Skeletal muscle tissue (tissue), 4 donors: ENCODE measurements around the gene ST6GALNAC3. TPM values are rescaled to one million over a fixed set of nuclear protein-coding genes. Genes with fewer than 3 reads are reported as not detected.

Experiments used
- H3K27ac ChIP-seq: one replicate; pipeline ENCODE4 v1.7.0; 2013; ENCODE audit warnings: mild to moderate bottlenecking, low read depth, low read length, inconsistent platforms
- H3K27me3 ChIP-seq, 3 donors: one replicate each; pipeline ENCODE4 v1.7.0; 2013; ENCODE audit warnings: low read length in 3 of 3; ENCODE audit not compliant: control insufficient read depth in 3 of 3, insufficient read depth in 3 of 3
- H3K36me3 ChIP-seq, 3 donors: one replicate each; pipeline ENCODE4 v1.7.0; 2013; ENCODE audit warnings: low read length in 3 of 3; ENCODE audit not compliant: control insufficient read depth in 3 of 3, insufficient read depth in 3 of 3
- H3K4me1 ChIP-seq, 3 donors: one replicate each; pipeline ENCODE4 v1.7.0; 2013; ENCODE audit warnings: low read length in 3 of 3, mild to moderate bottlenecking in 3 of 3; ENCODE audit not compliant: control insufficient read depth in 3 of 3, insufficient read depth in 3 of 3
- H3K4me3 ChIP-seq, 3 donors: one replicate each; pipeline ENCODE4 v1.7.0; 2013; ENCODE audit warnings: low read length in 3 of 3
- H3K9ac ChIP-seq, 3 donors: one replicate each; pipeline ENCODE4 v1.7.0; 2013; ENCODE audit warnings: low read length in 3 of 3, mild to moderate bottlenecking in 3 of 3, moderate library complexity in 2 of 3, low read depth in 1 of 3
- H3K9me3 ChIP-seq, 3 donors: one replicate each; pipeline ENCODE4 v1.7.0; 2013; ENCODE audit warnings: low read length in 3 of 3; ENCODE audit not compliant: control insufficient read depth in 3 of 3
- total RNA-seq: library from RNA; depleted of rRNA; stranded (reverse); fragments of >200 nt; gene quantifications from one replicate; pipeline ENCODE4 v1.2.3, GENCODE V29; 2014
- donor health status: Osteomylitis.

The ST6GALNAC3 gene
- total RNA-seq, 1 donor from 2014 or later: 3.7 TPM

- H3K27ac ChIP-seq: no peak overlapping the region
- no peaks in the 10 kb centered on the region for H3K36me3 ChIP-seq
- no peaks in the 10 kb centered on the region for H3K27me3 ChIP-seq
- no peak overlapping the region for H3K4me3 ChIP-seq
- H3K4me1 ChIP-seq: no peaks in the 10 kb centered on the region
- no peak overlapping the region for H3K9ac ChIP-seq
- H3K9me3 ChIP-seq: no peaks in the 10 kb centered on the region
These were observed 188.1 kb downstream of the ST6GALNAC3 start for GRCh38 chr1:76262601-76263000.

- no peaks in the 10 kb centered on the region for H3K9me3 ChIP-seq
- H3K27ac ChIP-seq: no peak overlapping the region
- H3K27me3 ChIP-seq: no peaks in the 10 kb centered on the region
- no peak overlapping the region for H3K4me3 ChIP-seq
- peaks cover 2 to 15% (median 3%) of the 10 kb centered on the region in 3 donors for H3K4me1 ChIP-seq
- no peaks in the 10 kb centered on the region for H3K36me3 ChIP-seq
- no peak overlapping the region for H3K9ac ChIP-seq
These were observed 190.1 kb downstream of the ST6GALNAC3 start for GRCh38 chr1:76264642-76265041.

- no peak overlapping the region for H3K4me3 ChIP-seq
- no peaks in the 10 kb centered on the region for H3K27me3 ChIP-seq
- no peaks in the 10 kb centered on the region for H3K9me3 ChIP-seq
- no peaks in the 10 kb centered on the region for H3K36me3 ChIP-seq
- H3K9ac ChIP-seq: no peak overlapping the region
- peaks cover 2 to 17% (median 3%) of the 10 kb centered on the region in 3 donors for H3K4me1 ChIP-seq
- H3K27ac ChIP-seq: no peak overlapping the region
These were observed 192.2 kb downstream of the ST6GALNAC3 start for GRCh38 chr1:76266762-76267161.

- H3K27me3 ChIP-seq: no peaks in the 10 kb centered on the region
- H3K36me3 ChIP-seq: no peaks in the 10 kb centered on the region
- H3K9ac ChIP-seq: no peak overlapping the region
- no peak overlapping the region for H3K27ac ChIP-seq
- no peak overlapping the region for H3K4me3 ChIP-seq
- H3K4me1 ChIP-seq: peaks cover 2 to 17% (median 3%) of the 10 kb centered on the region in 3 donors
- H3K9me3 ChIP-seq: no peaks in the 10 kb centered on the region
These were observed 193.1 kb downstream of the ST6GALNAC3 start for GRCh38 chr1:76267631-76268030.

- Histone ChIP-seq H3K36me3 (no peaks in the 10 kb centered on the region), H3K9ac (no peak overlapping the region), H3K4me1 (peaks cover 2 to 17% (median 3%) of the 10 kb centered on the region in 3 donors), H3K27me3 (no peaks in the 10 kb centered on the region), H3K4me3 (no peak overlapping the region), H3K9me3 (no peaks in the 10 kb centered on the region), H3K27ac (no peak overlapping the region)
These were observed 193.8 kb downstream of the ST6GALNAC3 start for GRCh38 chr1:76268341-76268740.

- Histone ChIP-seq H3K27me3 (no peaks in the 10 kb centered on the region), H3K4me3 (no peak overlapping the region), H3K27ac (no peak overlapping the region), H3K36me3 (no peaks in the 10 kb centered on the region), H3K4me1 (peaks cover 2 to 17% (median 3%) of the 10 kb centered on the region in 3 donors), H3K9ac (no peak overlapping the region), H3K9me3 (no peaks in the 10 kb centered on the region)
These were observed 194.6 kb downstream of the ST6GALNAC3 start for GRCh38 chr1:76269155-76269554.

- no peak overlapping the region for H3K4me3 ChIP-seq
These were observed 199.8 kb downstream of the ST6GALNAC3 start for GRCh38 chr1:76274302-76274701.

GRCh38 chr1:76274718-76275117, 200.2 kb downstream of the ST6GALNAC3 start:
- Histone ChIP-seq H3K4me3 (no peak overlapping the region), H3K4me1 (peaks cover 0 to 1% (median 0%) of the 10 kb centered on the region in 3 donors), H3K9ac (no peak overlapping the region), H3K36me3 (no peaks in the 10 kb centered on the region), H3K27me3 (no peaks in the 10 kb centered on the region), H3K9me3 (no peaks in the 10 kb centered on the region), H3K27ac (no peak overlapping the region)

More at GRCh38 chr1:76274302-76274701, 199.8 kb downstream of the ST6GALNAC3 start:
- Histone ChIP-seq H3K27me3 (no peaks in the 10 kb centered on the region), H3K9ac (no peak overlapping the region), H3K27ac (no peak overlapping the region), H3K36me3 (no peaks in the 10 kb centered on the region), H3K9me3 (no peaks in the 10 kb centered on the region), H3K4me1 (peaks cover 0 to 5% (median 0%) of the 10 kb centered on the region in 3 donors)

GRCh38 chr1:76278711-76279100, 204.2 kb downstream of the ST6GALNAC3 start:
- Histone ChIP-seq H3K9me3 (no peaks in the 10 kb centered on the region), H3K9ac (no peak overlapping the region), H3K4me3 (no peak overlapping the region), H3K36me3 (no peaks in the 10 kb centered on the region), H3K27ac (no peak overlapping the region), H3K27me3 (no peaks in the 10 kb centered on the region), H3K4me1 (peaks cover 0 to 3% (median 0%) of the 10 kb centered on the region in 3 donors)

GRCh38 chr1:76279101-76279748, 204.7 kb downstream of the ST6GALNAC3 start:
- Histone ChIP-seq H3K4me3 (no peak overlapping the region), H3K36me3 (no peaks in the 10 kb centered on the region), H3K4me1 (peaks cover 0 to 3% (median 0%) of the 10 kb centered on the region in 3 donors), H3K27ac (no peak overlapping the region), H3K27me3 (no peaks in the 10 kb centered on the region), H3K9ac (no peak overlapping the region), H3K9me3 (no peaks in the 10 kb centered on the region)
